Fibroblast of upper back skin (primary cell): Measurements from ENCODE around the gene BHLHA15.

Experiments used
- DNase-seq: peaks from one replicate; pipeline ENCODE4 v3.0.0-alpha.2; 2013

Gene BHLHA15

DNA sequence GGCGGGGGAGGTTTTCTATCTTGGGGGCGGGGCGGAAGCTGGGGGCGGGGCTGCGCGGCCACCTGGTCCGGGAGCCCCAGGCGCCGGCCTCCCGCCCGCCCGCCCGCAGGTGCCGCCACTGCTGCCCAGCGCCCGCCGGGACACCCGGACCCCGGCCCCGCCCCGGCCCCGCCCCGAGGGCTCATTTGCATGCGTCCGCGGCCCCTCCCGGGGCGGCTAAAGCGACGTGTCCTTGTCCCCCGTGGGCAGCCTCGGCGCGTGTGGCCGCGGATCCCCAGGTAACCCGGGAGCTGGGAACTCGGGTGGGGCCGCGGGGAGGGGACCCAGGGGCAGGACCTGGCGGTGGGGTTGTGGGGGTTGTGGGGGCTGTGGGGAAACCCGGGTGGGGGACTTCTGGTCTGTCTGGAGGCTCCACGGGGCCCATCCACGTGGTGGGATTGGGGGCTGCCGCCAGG is at the start of gene BHLHA15:
BHLHA15 (plus strand) TSS at position 219 of the 455 bp plus-strand sequence. CDS start 871 bp downstream, outside the sequence.
- DNase-seq = no peak

DNA sequence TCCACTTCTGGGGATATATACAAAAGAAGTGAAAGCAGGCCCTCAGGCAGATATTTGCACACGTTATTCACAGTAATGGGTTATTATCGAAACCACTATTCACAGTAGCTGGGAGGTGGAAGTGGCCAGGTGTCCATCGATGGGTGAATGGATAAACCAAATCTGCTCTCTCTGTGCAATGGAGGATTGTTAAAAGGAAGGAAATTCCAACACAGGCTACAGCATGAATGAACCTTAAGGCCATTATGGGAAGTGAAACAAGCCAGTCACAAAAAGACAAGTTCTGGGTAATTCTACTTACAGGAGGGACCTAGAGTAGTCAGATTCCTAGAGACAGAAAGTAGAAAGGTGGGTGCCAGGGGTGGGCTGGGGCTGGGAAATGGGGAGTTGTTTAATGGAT is 48.5 kb upstream of the BHLHA15 start:
- no peak for DNase-seq

DNA sequence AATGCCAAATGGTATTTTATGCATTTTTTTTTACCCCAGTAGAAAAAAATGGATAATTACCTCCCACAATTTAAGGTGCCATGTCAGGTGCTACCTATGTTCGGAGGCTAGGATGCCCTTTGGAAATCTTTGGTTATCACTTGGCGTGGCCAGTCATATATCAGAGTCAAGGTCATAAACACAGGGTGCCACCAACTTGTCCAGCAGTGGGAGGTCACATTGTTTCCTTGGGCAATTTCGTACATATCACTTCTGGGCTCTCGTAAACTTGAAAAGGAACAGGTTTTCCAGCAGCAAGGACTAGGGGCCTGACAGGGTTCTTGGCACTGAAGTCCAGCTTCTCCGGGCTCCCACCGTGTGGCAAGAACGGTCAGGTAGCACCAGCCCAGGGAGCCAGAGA is 48.0 kb upstream of the BHLHA15 start:
- no peak for DNase-seq

DNA sequence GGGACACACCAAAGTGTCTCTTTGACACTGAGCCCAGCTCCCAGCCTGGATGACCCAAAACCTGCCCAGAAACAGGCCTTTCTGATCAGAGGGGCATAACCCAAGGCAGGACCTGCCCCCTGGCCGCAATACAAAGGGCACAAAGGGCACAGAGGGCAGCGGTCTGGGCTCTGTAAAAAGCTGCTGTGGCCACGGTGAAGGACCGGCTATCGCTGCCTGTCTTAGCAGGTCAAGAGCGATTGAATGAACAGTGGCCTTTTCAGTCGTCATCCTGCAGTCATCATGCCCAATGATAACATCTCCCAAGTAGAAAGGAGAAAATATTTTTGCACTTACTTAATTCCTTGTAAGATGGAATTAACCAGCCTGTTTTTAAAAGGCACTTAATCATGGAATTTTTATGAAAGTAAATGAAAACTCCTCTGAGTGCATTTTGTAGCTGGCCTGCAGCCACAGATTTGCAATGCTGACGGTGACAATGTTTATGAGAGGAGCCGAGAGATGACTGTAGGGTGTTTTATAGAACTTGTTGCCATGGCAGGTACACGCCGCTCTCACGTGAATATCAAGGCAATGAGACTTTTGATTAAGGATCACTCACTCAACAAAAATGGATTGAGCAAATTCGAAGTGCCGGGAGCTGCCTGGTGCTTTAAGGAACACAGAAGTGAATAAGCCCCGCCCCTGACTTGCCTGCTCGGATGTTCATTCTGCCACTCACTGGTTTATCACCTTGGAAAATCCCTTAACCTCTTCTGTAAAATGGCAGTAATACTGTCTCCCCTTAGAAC is 47.3 kb upstream of the BHLHA15 start:
- DNase-seq = no peak

DNA sequence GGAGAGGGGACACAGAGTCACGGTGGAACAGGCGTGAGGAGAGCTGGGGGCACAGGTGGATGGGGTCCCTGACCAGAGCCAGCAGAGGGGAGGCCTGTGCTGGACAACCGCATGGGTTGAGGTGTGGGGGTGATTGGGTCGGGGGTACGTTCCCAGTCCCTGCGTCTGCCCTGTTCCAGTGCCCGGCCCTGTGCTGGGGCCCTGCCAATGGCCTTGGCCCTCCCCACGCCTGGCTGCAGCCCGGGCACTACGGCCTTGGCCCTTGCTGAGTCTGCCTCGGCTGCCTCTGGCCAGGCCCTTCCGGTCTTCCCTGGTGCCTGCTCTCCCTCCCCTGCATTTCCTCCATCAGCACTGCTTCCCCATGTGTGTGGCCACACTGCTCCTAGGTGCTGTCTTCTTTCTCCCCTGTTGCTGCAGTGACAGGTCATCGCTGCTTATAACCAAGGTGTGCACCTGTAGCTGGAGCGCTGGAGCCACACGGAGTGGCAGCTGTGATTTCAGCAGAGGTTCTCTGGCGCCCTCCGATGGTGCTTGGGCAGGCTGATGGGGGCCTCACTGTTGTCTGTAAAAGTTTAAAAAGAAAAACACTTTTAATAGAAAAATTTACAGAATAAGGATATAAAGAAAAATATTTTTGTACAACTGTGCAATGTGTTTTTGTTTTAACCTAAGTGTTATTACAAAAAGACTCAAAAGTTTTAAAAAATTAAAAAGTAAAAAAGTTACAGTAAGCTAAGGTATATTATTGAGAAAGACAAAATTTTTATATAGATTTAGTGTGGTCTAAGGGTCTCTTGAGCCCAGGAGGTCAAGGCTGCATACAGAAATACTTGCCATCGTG is 45.2 kb upstream of the BHLHA15 start:
- peak; percentile 3 for DNase-seq

DNA sequence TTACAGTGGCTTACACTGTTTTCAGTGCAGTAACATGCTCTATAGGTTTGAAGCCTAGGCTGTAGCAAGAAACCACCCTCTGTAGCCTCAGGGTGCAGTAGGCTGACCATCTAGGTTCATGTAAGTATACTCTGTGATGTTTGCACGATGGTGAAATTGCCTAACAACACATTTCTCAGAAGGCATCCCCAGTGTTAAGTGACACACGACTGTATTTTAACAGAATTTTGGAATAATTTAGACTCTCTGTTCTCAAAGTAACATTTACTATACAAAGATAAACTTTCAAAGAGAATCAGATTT is 44.6 kb upstream of the BHLHA15 start:
- no peak for DNase-seq

DNA sequence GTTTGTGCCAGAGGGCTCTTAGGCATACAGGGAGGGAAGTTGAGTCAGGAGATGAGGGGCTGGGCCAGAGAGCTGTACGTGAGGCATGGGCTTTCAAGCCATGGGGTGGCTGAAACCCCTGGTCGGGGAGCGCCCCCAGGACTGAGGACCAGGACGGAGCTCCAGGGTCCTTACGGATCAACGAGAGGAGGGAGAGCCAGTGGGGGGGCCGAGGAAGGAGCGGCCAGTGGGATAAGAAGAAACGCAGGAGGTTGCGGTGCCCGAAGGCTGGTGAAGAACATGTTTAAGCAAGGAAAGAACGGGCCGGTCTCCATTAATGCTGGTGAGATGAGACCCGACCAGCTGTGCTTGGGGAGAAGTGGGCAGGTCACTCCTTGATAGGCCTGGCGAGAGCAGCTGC is 43.6 kb upstream of the BHLHA15 start:
- no peak for DNase-seq

DNA sequence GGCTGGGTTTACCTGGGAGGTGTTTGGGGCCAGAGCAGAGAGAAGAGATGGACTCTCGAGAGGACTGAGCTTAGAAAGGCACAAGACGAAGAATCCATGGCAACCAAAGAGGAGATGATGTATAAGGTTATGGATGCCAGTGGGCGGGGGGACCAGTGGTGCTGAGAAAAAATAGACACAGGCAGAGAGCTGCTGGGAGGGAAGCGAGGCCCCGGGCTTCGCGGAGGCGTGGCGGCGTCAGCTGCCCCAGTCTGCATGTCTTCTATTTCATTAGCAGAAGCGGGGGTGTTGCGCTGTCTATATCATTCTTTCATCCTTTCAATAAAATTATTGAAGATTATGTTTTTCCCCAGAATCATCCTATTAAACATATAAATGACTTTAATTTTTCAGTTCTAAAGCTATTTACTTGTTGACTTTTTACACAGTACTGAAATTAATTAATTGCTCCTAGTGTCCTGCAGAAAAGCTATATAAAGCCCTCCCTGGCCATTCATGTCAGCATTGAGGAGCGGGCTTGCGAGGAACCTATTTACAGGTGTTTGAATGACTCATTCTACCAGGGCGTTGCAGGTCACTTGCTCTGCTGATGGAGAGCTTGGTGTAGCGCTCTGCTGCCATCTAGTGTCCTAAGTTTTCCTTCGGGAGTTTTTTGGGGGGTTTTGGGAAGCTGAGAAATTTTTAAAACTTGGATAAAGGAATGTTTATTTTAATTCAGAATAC is 42.9 kb upstream of the BHLHA15 start:
- DNase-seq = peak; percentile 58

DNA sequence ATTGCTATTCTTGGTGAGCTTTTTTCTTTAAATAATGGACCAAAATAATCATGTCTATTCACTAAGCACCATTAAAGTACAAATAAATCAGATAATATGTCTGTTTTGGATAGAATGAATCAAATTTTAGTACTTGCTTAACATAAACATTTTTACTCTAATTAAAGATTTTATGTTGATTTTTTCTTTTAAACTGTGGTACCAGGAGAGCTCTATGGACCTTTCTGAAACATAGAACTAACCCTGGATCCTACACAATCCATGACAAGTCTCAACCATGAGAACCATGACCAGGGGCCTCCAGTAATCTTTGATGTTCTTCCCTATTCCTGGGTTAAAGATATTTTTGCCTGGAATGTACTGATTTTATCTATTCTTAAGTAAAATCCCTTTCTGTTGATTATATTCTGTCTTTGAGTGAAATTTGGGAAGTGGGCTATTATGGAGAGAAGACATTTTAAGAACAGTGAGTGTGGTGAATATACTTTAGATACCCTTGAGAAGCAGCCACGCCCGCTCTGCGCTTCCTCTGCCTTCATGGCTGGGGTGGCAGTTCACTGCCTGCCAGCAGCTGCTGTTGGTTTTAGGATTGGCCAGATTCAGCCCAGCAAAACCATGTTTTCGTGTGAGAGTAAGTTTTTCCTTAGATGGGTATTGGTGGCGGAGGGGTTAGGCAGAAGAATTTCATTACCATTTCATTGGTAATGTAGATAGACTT is 42.2 kb upstream of the BHLHA15 start:
- DNase-seq = no peak

DNA sequence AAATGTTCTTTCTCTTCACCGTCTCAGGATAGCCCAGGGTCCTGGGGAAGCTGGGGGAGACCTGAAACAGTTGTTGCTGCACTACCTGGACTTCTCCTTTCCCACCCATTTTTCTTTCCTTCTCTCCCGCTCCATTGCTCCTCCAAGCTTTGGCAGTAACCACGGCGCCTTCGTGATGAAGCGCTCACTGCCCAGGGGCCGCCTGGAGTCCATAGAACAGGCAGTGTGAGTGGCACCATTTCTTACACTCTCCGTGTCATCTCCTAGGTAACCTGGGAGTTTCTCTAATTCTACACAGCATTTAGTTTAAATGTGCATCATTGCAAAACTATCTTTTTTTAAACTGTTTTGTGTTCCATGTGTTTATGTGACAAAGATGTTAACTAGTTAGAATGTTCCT is 40.3 kb upstream of the BHLHA15 start:
- no peak for DNase-seq

DNA sequence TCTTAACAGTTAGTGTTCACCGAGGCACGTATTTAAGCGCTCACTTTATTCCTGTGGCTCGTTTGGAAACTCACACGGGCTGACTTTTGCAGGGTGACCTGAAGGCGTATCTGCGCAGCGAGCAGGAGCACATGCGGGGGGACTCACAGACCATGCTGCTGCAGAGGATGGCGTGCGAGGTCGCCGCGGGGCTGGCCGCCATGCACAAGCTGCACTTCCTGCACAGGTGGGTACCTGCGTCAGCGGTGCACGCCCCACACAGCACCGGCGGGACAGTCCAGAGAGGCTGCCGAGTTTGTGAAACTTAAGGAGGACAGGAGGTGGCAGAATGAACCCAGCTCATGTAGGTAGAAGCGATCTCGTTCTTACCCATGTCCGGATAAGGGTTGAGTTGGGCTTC is 39.8 kb upstream of the BHLHA15 start:
- DNase-seq = no peak

DNA sequence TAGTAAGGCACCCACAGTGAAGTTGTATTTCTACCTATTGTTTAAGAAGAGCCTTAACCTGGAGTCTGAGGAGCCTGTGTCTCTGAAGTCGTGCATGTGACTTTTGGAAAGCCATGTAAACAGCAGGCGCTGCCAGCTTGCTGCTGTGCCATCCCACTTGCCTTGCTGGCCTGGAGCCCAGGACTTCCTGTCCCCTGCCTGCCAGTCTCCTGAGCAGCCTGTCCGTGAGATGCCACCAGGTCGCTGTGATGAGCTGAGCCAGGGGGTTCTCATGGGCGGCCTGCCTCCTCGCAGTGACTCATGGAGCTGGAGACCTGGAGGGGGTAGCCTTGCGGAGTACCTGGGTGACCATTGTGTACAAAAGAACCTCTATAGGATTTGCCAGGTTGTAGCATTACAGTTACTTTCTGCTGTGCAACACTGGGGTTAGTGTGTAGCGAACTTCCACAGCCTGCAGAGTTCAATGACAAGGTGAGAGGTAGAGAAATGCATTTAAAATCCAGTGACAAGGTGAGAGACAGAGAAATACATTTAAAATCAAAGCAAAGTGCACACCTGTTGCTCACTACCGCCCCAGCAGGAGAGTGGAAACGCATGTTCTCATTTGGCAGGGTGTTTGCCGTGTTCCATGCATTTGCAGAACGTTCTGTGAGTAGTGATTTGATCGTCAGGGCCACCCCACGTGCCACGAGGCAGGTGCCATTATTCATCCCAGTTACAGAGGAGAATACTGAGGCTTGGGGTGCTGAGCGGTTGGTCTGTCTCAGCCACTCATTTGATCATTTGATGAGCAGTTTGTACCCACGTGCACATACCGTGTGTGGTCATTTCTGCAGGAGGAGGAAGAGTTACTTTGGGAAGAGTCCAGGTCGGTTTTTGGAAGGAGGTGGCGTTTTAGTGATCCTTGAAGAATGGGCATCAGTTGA is 36.6 kb upstream of the BHLHA15 start:
- DNase-seq = no peak

DNA sequence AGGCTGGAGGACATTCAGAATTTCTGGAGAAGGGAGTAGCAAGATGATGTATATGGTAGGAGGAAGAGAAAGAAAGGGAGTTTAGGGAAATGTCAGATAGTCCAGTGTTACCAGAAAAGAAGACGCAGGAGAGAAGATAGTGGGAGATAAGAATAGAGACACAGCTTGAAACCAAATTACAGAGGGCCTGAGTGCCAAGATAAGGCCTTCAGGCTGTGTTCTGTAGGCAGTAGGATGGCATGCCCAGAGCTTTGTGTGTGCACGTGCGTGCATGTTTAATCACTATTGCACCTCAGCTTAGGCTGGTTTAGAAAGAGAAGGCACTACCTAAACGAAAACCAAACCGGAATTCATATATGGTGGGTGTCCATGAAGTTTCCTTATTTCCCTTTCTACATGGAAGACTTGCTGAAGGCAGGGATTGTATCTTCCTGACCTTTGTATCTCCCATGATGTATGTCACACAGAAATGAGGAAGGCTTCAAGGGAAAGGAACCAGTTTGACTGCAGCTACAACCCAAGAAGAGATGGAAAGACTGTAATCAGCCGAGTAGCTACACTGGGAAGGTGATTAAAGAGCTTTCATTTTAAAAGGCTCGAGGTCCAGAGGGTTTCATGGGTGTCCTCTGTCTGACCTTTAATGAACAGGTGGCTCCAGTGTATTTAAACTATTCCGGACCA is 35.8 kb upstream of the BHLHA15 start:
- no peak for DNase-seq

DNA sequence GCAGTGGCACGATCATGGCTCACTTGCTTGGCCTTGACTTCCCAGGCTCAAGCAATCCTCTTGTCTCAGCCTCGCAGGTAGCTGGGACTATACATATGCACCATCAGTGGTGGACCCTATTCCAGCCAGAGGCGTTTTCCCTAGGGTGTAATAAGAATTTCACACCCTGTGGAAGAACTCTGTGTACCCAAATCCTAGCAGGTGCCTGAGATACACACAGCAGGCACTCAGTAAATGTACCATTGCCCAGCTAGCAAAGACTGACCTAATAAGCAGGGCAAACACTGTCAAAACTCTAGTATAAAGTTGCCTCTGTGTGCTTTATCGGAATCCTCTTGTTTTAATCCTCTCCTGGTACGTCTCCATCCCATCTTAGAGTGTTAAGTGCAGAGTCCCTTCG is 33.7 kb upstream of the BHLHA15 start:
- DNase-seq = no peak

DNA sequence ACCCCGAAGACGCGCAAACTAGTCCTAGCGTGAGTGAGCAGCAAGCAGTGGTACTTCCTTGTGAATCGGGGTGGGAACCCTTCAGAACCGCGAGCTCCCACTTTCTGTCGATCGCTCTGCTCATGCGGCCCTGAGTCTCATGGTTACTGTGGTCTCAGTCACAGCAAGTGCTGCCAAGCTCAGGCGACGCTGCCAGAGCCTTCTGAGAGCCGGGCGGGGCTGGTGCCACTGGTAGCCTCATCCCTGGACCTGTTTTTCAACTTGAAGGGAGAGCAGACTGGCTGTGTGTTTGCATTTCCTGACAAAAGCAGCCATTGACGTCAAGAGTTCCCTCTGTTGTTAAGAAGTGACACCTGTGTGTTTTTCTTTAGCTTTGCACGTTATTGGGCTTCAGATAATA is 32.9 kb upstream of the BHLHA15 start:
- DNase-seq = no peak

DNA sequence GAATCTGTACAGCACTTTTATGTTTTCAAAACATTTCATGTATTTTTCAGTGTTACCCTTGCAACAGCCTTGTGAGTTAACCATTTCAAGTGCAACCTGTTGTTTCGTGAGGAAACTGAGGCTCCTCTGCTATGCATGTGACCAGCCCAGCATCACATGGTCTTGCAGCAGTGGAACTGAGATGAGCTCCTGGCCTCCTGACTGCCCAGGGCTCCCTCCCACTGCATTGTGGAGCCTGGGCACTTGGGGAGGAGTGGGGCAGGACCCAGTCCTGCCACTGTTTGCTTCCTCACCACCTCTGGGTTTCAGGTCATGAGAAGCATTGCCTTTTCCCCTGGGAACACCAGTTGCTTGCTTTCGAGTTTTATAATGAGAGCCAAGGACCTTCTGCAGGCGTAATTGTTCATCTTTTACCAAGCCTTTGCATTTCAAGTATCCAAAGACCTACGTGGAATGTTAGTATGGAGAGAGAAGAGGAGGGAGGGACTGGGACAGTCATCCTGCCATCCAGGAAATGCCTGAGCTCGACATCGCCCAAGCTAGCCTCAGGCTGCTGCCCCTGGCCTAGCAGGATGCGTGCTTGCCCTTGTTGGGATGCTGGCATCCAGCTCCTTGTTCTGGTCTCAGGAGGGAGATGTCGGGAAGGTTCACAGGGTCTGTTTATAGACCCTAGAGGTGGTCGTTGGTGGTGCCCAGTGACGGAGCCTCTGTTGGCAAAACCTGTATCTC is 32.3 kb upstream of the BHLHA15 start:
- DNase-seq = no peak

DNA sequence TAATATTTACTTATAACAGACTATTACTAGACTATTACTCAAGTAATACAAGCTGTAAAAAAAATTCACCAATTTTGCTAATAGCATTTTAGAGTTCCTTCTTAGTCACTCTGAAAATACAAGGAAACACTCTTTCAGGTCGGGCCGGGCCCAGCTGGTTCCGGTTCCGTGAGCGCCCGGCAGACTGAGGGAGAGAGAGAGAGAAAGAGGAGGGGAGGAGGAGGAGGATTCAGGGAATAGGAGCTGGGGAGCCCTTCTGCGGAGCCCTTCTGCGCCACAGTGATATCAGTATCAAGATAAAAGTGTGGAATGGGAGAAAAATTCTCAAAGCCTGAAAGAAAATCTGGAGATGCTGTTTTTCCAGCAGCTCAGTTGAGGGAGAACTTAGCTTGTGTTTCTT is 30.5 kb upstream of the BHLHA15 start:
- no peak for DNase-seq

DNA sequence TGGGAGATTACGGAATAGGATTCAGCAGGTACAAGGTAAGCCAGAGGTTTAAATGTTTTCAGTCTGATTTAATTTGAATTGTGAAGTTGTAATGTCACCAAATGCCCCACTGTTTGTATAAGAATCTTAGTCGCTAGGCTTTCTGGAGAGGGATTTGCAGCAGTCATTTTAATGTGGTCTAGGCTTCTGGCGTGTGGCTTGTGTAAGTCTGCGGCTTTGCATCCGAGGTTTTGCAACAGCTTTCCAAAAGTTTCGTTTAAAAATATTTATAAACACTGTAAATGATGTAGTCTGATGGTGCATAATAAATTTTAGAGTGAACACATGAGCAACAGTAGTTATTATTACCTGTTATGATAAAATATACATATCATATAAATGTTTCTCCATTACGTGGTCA is 26.1 kb upstream of the BHLHA15 start:
- no peak for DNase-seq

DNA sequence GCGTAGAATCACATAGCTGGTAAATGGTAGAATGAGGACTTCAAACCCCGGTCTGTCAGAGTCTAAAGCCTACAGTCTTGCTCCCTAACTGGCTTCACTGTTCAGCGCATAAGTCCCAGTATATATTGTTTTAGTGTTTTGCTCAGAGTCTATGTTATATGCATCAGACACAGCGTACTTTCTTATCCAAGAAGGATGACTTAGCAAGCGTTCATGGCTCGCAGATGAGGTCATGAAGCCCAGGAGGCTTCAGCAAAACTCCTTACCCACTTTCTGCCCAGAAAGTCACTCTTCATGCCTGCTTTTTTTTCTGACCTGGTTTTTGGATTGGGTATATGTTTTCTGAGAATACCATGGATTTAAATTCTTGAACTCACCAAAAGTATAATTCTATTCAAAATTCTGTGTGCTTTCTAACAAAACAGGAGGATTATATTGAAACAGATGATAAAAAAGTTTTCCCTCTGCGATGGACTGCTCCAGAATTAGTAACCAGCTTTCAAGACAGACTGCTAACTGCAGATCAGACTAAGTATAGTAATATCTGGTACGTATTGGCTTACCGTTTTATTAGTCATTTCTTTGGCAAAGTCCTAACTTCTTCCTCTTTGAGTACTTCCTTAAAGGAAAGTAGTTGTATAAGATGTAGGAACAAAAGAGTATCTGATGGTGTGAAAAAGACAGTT is 24.6 kb upstream of the BHLHA15 start:
- DNase-seq = peak; percentile 63

DNA sequence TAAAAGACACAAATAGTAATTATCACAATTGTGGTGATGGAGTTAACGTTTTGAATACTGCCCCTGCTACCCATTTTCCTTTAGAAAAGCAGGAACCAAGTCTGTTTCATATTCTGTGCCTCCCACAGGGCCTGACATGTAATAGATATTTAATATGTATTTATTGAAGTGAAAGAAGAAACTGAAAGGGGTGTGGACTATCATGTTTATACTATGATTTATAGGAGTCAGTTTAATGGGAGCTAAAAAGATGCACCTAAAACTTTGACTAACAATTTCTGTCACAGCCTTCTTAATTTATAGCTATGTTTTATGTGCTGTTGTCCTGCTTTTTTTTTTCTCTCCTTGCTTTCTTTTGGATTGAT is 24.1 kb upstream of the BHLHA15 start:
- DNase-seq = no peak
